HG03159 (cell line): Measurements from ENCODE around the gene ERC2.

Experiments
- ATAC-seq: cut with Tn5 transposase; IDR thresholded peaks from one replicate; pipeline ENCODE4 v1.9.1; 2021; ENCODE audit warnings: mild to moderate bottlenecking, moderate library complexity; ENCODE audit not compliant: unreplicated experiment

The ERC2 gene

DNA sequence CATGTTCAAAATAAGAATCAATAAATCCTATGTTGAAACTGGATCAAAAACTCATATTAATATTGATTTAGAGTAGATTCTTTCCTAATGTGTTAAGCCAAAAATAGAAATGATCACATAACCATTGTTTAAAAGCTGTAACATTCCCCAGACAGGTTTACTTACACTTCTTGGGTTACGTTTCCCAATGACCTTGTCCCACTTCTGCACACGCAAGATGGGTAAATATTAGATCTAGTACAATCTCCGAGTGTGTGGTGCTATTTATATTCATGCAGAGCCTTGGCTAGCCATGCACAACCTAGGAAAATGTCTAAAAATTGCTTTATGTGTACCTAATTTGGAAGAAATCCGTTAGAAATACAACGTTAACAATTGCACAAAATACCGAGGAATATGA lies 39.6 kb downstream of the ERC2 start:
- no peak for ATAC-seq

DNA sequence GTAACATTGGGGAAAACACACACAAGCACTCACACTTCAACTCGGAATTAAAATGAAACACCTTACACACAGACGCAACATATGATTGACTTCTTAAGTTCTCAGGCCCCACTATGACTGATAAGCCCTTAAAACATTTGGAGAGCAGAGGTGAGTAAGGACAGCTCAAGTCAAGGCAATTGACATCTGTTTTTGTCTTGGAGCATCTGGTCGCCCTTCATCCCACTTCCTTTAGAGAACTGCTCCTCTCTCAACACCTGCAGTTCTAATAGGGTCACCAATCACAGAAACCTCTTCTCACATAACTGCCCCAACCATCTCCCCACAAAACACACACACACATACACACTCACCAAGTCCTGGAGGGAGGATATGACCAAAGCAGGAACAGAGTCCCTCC lies 43.4 kb downstream of the ERC2 start:
- no peak for ATAC-seq

GRCh38 chr3:56424336-56424735 lies 43.9 kb downstream of the ERC2 start:
- no peak for ATAC-seq

DNA sequence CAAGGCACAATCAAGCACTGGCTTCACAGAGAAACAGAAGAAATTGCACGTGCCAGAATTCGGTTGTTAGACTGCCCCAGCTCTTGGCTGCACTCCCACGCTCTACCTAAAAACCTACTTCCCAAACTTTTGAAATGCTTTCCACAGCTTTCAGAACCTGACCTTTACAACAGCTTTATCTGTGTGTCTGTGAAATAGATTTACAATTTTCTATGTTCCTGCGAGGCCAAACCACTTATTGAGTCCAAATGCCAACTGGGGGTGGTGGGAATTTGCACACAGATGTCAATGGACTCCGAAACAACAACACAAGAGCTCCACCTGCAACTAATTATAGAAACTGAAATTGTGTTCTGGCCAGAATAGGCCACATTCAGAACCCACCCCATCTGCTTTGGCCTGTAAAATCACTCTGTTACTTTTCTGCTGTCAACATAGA lies 44.6 kb downstream of the ERC2 start:
- ATAC-seq: no peak

DNA sequence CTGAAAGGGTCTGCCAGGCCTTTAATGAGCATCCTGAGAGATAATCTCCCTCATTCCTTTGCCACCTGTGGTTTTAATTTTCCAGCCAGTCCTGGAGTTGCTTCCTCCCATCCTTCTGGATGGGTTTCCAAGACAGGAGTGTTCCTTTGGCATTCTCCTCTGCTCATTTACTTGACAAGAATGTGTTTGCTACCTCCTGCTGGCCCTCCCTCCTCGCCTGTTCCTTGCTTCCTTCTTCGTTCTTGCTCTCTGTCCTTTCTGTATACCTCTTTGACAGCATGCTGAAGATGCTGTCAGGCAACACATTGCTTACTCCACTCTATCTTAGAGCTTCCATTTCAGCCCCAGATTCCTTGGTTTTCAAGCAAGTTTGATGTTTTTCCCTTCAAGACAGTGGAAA lies 46.0 kb downstream of the ERC2 start:
- ATAC-seq: no peak

DNA sequence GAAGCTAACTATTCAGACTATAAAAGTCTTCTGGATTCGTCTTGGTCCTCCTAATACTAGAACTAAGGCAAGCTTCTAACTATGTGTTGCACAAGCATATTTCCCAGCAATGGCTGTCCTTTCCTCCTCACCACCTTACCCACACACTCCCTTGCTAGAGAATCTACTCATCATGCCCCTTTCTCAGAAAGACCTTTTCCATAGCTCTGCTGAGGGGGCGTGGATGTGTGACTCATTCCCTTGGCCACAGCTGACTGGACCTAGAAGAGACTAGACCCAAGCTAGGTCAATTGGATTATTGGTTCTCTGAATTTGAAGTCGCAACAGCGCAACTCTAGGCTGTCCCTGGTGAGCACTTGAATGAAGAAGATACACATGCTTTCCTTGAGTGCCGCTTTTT lies 47.1 kb downstream of the ERC2 start:
- ATAC-seq: no peak

DNA sequence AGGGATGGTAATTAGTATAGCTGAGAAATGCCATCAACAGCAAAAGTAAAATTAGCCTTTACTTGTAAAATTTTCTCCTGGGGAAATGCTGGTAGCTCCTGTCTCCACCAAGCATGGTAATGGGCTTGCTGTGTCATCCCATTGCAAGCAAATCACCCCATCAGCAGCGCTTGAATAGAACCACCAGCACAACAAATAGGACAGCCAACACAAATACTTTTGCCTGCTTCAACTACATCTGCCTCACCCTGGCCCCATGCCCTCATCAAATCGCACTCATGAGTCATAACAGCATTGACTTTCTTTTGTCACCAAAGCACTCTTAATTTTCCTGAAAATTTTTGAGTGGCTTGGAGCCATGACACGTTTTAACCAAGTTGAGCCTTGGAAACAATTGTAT lies 52.6 kb downstream of the ERC2 start:
- ATAC-seq: no peak

- no peak for ATAC-seq
These were observed 54.4 kb downstream of the ERC2 start for GRCh38 chr3:56413911-56414310.

- no peak for ATAC-seq
These were observed 57.1 kb downstream of the ERC2 start for GRCh38 chr3:56411166-56411565.

DNA sequence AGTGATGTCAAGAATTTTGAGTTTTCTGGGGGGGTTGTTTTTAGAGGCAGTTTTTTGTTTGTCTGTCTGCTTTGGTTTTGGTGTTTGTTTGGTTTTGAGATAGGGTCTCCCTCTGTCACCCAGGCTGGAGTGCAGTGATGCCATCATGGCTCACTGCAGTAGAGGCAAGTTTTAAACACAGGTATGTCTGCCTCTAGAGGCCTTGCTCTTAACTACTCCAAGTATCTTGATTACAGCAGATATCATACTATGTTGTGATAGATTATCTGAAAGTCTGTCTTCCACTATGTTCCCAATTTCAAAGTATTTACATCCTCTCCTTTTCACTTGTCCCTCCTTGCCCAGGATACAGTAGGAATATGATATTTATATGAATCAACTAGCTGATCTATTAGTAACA lies 57.7 kb downstream of the ERC2 start:
- ATAC-seq: no peak

GRCh38 chr3:56409790-56410189 lies 58.5 kb downstream of the ERC2 start:
- no peak for ATAC-seq

- no peak for ATAC-seq
These were observed 59.5 kb downstream of the ERC2 start for GRCh38 chr3:56408761-56409196.

- ATAC-seq: no peak
These were observed 61.3 kb downstream of the ERC2 start for GRCh38 chr3:56406826-56407515.

DNA sequence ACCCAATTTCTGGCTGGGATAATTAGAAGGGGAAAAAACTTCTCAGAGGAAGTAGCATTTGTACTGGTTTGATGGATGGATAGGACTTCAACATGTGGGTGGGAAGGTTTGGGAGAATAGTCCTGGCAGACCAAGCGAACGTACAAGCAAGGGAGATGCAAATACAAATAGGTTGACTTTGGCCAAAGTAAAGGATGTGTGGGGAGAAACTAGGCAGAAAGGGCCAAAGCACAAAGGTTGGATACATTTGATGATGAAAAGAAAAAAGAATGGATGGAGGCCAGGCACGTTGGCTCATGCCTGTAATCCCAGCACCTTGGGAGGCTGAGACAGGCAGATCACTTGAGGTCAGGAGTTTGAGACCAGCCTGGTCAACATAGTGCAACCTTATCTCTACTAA lies 63.4 kb downstream of the ERC2 start:
- ATAC-seq: no peak

GRCh38 chr3:56398659-56399058 lies 69.6 kb downstream of the ERC2 start:
- no peak for ATAC-seq

DNA sequence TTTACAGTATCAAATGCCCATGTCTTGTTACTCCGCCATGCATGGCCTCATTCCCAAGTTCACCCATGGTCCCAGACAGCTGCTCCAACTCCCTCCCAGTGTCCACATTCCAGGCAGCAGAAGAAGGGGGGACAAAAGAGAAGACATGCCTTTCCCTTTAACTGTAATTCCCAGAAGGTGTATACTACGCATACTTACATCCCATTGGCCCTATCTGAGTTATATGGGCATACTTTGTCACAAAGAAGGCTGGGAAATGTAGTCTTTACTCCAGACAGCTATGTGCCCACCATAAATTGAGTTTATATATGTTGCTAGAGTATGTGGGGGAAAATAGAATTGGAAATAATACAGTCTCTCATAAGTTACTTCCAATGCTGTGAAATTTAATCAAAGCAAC lies 70.5 kb downstream of the ERC2 start:
- ATAC-seq: no peak

GRCh38 chr3:56389183-56389830 lies 79.0 kb downstream of the ERC2 start:
- ATAC-seq: no peak

DNA sequence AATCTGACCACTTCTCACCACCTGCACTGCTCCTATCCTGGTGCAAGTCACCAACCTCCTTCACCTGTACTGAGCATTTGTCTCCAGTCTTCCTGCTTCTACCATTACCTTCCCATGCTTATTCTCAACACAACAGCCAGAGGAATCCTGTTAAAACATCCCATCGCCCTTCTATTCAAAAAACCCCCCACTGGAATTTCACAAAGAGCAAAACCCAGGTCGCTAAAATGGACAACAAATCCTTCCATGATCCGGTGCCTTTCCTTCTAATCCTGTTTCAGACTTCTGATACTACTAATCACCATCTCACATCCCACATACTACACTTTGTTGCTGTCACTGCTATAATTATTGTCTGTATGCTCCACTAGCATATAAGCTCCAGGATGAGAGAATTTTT lies 85.2 kb downstream of the ERC2 start:
- ATAC-seq: no peak

DNA sequence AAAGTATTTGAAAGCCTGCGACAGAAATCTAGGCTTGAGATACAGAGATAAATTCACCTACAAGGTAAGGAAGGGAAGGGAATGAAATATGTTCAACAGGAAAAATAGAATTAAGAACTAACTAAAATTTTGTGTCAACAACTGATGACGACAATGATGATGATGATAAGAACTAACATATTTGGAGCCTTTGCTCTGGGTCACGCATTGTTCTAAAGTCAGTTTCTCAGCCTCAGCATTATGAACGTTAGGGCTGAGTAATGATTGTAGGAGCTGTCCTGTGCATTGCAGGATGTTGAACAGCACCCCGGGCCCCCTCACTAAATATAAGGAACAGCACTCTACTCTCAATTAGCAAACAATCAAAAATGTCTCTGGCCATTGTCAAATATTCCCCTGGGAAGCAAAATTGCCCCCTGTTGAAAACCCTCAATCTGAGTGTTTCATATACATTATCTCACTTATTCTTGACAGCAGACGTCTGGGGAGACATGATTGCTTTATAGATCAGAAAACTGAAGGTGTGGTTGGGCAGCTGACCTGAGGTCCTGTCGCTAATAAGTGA lies 88.5 kb downstream of the ERC2 start:
- no peak for ATAC-seq

DNA sequence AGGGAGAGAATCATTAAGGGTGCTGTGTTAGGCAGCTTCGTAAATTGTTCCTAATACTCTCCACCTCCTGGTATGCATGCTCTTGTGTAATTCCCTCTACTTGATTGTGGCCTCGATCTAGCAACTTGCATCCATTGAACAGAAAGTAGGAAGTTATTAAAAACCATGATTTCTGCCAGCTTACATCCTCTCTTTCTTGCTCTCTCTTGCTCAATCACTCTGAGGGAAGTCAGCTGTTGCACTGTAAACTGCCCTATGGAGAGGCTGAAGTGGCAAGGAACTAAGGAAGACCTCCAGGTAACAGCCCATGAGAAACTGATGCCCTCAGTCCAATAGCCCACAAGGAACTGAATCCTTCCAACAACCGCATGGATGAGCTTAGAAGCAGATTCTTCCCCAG lies 92.6 kb downstream of the ERC2 start:
- ATAC-seq: no peak

DNA sequence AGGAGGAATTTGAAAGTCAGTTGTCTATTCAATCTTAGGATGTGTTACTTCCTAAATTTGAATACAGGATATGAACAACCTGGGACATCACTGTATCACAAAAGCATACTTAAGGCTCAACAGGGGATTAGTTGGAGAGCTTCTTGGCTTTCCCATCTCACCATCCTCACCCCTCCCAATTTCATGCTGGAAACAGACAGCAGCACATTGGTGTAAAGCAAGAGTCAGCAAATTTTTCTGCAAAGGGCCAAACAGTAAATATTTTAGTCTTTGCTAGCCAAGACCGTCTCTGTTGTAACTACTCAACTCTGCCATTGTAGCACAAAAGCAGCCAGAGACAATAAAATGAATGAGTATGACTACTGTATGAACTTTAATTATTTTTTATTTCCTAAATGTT lies 94.9 kb downstream of the ERC2 start:
- no peak for ATAC-seq

DNA sequence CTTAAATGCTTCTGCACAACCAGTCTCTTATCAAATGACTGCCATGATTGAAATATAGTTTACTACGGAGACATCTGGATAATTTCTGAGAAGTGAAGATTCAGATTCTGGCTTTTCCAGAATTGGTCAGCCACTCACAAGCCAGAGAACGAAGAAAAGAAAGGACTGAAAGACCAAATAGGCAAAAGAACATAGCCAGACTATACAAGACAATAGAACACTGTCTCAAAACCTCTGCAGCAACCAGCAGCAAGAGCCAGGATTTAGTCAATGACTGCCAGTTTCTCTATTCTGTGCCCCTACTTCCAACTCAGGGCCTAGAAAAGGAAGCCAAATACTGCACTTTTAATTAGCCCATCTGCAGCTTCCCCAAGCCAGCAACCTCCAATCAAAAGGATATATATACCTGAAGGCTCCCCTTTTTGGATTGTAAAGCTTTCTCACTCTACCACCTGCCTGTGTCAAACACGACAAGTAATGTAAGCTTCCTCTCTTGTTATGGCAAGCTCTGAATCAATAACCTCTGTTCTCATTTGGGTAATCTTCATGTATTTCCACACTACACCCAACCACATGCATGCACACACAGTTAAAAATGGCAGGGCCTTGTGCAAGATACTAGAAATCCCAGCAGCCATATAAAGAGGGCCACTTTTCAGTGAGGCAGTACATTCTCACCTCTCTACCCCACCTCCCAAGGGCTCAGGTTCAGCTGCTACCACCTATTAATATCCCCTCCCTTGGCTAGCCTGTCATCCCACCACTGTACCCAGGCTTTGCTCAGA lies 97.1 kb downstream of the ERC2 start:
- no peak for ATAC-seq
